Measurements from ENCODE around the gene ANKRD61. TPM values are rescaled to one million over a fixed set of nuclear protein-coding genes. Genes with fewer than 3 reads are reported as not detected.
"Not testable (repeated sequence)": the region's sequence is repeated elsewhere in the genome, so short reads cannot be mapped to it uniquely, and the experiment has no call there.

The ANKRD61 gene
- polyA plus RNA-seq, 4 donors, result 0.25 to 2.6 (median 0.67) TPM; not detected in 1

DNA sequence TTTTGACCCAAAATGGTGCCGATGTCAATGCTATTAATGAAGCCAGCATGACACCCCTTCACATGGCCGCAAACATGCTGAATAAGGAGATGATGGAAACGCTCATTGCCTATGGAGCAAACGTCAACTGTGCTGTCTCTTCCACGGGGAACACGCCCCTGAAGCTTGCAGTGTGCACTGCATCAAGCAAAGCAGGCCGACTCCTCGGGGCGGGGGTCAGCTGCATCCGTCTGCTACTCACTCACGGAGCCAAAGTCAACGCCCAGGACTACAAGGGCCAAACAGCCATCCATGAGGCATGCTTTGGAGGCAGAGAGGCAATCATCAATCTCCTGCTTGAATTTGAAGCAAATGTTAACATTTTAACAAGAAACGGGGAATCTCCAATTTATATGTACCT, 4.5 kb downstream of the ANKRD61 start:
- no peaks in the 10 kb centered on the region for H3K4me1 ChIP-seq (ENCODE audit: control insufficient read depth in 3 of 3, insufficient read depth in 2 of 3, low read depth in 1 of 3, low read length in 2 of 3)
- 91 to 93% (median 92%) methylated on average over 13 of the region's 13 CpGs for whole genome bisulfite sequencing, 3 donors
- H3K4me3 ChIP-seq (ENCODE audit: low read depth in 1 of 3, low read length in 3 of 3), result no peak overlapping the region
- DNase-seq (no peak), FAIRE-seq (no peak)
- H3K27me3 ChIP-seq (ENCODE audit: control insufficient read depth in 3 of 3, insufficient read depth in 3 of 3, low read length in 3 of 3), result no peaks in the 10 kb centered on the region
- H3K27ac ChIP-seq (ENCODE audit: low read depth in 1 of 3, low read length in 2 of 3), result no peak overlapping the region
- peaks cover 13 to 62% (median 32%) of the 10 kb centered on the region in 3 donors for H3K36me3 ChIP-seq (ENCODE audit: control insufficient read depth in 3 of 3, insufficient read depth in 2 of 3, low read depth in 1 of 3, low read length in 3 of 3)
- H3K9me3 ChIP-seq (ENCODE audit: control insufficient read depth in 2 of 2, insufficient read depth in 1 of 2, low read depth in 1 of 2, low read length in 1 of 2), result no peaks in the 10 kb centered on the region

DNA sequence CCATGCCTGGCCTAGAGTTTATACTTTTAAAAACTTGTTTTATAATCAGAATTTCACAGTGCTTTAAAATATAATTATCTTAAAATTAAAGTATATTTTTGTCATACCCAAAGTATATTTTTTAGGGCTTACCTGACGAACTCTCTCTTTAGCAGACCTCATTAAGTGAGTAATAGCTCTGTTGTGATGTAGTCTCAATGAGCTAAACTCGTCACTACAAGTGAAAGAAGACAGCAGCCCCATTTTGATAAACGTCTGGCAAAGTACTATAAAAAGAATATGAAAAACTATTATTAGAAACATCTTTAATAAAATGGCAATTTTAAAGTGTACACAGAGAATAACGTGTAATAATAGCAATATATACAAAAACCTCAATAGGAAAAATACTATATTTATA, 18.6 kb downstream of the ANKRD61 start:
- DNase-seq (no peak), FAIRE-seq (no peak)
- Histone ChIP-seq H3K4me3 (ENCODE audit: low read depth in 1 of 3, low read length in 3 of 3) (no peak overlapping the region), H3K36me3 (ENCODE audit: control insufficient read depth in 3 of 3, insufficient read depth in 2 of 3, low read depth in 1 of 3, low read length in 3 of 3) (peaks cover 4 to 46% (median 7%) of the 10 kb centered on the region in 3 donors), H3K4me1 (ENCODE audit: control insufficient read depth in 3 of 3, insufficient read depth in 2 of 3, low read depth in 1 of 3, low read length in 2 of 3) (no peaks in the 10 kb centered on the region), H3K27me3 (ENCODE audit: control insufficient read depth in 3 of 3, insufficient read depth in 3 of 3, low read length in 3 of 3) (no peaks in the 10 kb centered on the region), H3K9me3 (ENCODE audit: control insufficient read depth in 2 of 2, insufficient read depth in 1 of 2, low read depth in 1 of 2, low read length in 1 of 2) (no peaks in the 10 kb centered on the region), H3K27ac (ENCODE audit: low read depth in 1 of 3, low read length in 2 of 3) (no peak overlapping the region)
- WGBS, 3 donors, result 79 to 88% (median 85%) methylated on average over 4 of the region's 4 CpGs

DNA sequence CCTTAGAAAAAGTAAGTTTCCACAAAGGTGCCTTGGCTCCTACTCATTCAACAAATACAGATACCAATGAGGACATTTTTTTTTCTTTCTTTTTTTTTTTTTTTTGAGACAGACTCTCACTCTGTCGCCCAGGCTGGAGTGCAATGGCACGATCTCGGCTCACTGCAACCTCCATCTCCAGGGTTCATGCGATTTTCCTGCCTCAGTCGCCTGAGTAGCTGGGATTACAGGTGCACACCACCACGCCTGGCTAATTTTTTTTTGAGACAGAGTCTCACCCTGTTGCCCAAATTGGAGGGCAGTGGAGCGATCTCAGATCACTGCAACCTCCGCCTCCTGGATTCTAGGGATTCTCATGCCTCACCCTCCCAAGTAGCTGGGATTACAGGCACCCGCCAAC, 20.0 kb downstream of the ANKRD61 start:
- WGBS, 3 donors, result 96 to 98% (median 98%) methylated on average over 9 of the region's 9 CpGs
- not testable (repeated sequence) for H3K4me3 ChIP-seq (ENCODE audit: low read depth in 1 of 3, low read length in 3 of 3); H3K4me1 ChIP-seq (ENCODE audit: control insufficient read depth in 3 of 3, insufficient read depth in 2 of 3, low read depth in 1 of 3, low read length in 2 of 3); H3K9me3 ChIP-seq (ENCODE audit: control insufficient read depth in 2 of 2, insufficient read depth in 1 of 2, low read depth in 1 of 2, low read length in 1 of 2); DNase-seq; H3K27ac ChIP-seq (ENCODE audit: low read depth in 1 of 3, low read length in 2 of 3); H3K27me3 ChIP-seq (ENCODE audit: control insufficient read depth in 3 of 3, insufficient read depth in 3 of 3, low read length in 3 of 3); FAIRE-seq
- H3K36me3 ChIP-seq (ENCODE audit: control insufficient read depth in 3 of 3, insufficient read depth in 2 of 3, low read depth in 1 of 3, low read length in 3 of 3), result peaks cover 4 to 41% (median 7%) of the 10 kb centered on the region in 3 donors

- Histone ChIP-seq H3K4me3 (ENCODE audit: low read depth in 1 of 3, low read length in 3 of 3) (no peak overlapping the region), H3K36me3 (ENCODE audit: control insufficient read depth in 3 of 3, insufficient read depth in 2 of 3, low read depth in 1 of 3, low read length in 3 of 3) (peaks cover 0 to 18% (median 2%) of the 10 kb centered on the region in 3 donors), H3K27ac (ENCODE audit: low read depth in 1 of 3, low read length in 2 of 3) (no peak overlapping the region), H3K27me3 (ENCODE audit: control insufficient read depth in 3 of 3, insufficient read depth in 3 of 3, low read length in 3 of 3) (no peaks in the 10 kb centered on the region), H3K9me3 (ENCODE audit: control insufficient read depth in 2 of 2, insufficient read depth in 1 of 2, low read depth in 1 of 2, low read length in 1 of 2) (no peaks in the 10 kb centered on the region), H3K4me1 (ENCODE audit: control insufficient read depth in 3 of 3, insufficient read depth in 2 of 3, low read depth in 1 of 3, low read length in 2 of 3) (peaks cover 0 to 3% (median 2%) of the 10 kb centered on the region in 3 donors)
- DNase-seq (peak in 1 of 2 donors; percentile 15), FAIRE-seq (no peak)
- 24 to 38% (median 33%) methylated on average over 1 of the region's 1 CpG for WGBS, 3 donors
Measured at GRCh38 chr7:6056616-6057015, 25.4 kb downstream of the ANKRD61 start.

GRCh38 chr7:6057316-6058129, 26.3 kb downstream of the ANKRD61 start:
- Histone ChIP-seq H3K27me3 (ENCODE audit: control insufficient read depth in 3 of 3, insufficient read depth in 3 of 3, low read length in 3 of 3) (no peaks in the 10 kb centered on the region), H3K4me3 (ENCODE audit: low read depth in 1 of 3, low read length in 3 of 3) (peak overlapping the region in 2 of 3 donors; percentile 67 to 93), H3K9me3 (ENCODE audit: control insufficient read depth in 2 of 2, insufficient read depth in 1 of 2, low read depth in 1 of 2, low read length in 1 of 2) (no peaks in the 10 kb centered on the region), H3K4me1 (ENCODE audit: control insufficient read depth in 3 of 3, insufficient read depth in 2 of 3, low read depth in 1 of 3, low read length in 2 of 3) (peaks cover 0 to 3% (median 2%) of the 10 kb centered on the region in 3 donors), H3K27ac (ENCODE audit: low read depth in 1 of 3, low read length in 2 of 3) (peak overlapping the region in 2 of 3 donors; percentile 88 to 98), H3K36me3 (ENCODE audit: control insufficient read depth in 3 of 3, insufficient read depth in 2 of 3, low read depth in 1 of 3, low read length in 3 of 3) (peaks cover 0 to 17% (median 2%) of the 10 kb centered on the region in 3 donors)
- FAIRE-seq (no peak), DNase-seq (peak; percentile 6 to 16)
- 19 to 50% (median 33%) methylated on average over 14 of the region's 14 CpGs for WGBS, 3 donors

- H3K4me3 ChIP-seq (ENCODE audit: low read depth in 1 of 3, low read length in 3 of 3); H3K27ac ChIP-seq (ENCODE audit: low read depth in 1 of 3, low read length in 2 of 3); H3K36me3 ChIP-seq (ENCODE audit: control insufficient read depth in 3 of 3, insufficient read depth in 2 of 3, low read depth in 1 of 3, low read length in 3 of 3); DNase-seq; H3K27me3 ChIP-seq (ENCODE audit: control insufficient read depth in 3 of 3, insufficient read depth in 3 of 3, low read length in 3 of 3); H3K4me1 ChIP-seq (ENCODE audit: control insufficient read depth in 3 of 3, insufficient read depth in 2 of 3, low read depth in 1 of 3, low read length in 2 of 3); FAIRE-seq; H3K9me3 ChIP-seq (ENCODE audit: control insufficient read depth in 2 of 2, insufficient read depth in 1 of 2, low read depth in 1 of 2, low read length in 1 of 2): not testable (repeated sequence)
- 91 to 97% (median 92%) methylated on average over 11 of the region's 11 CpGs for WGBS, 3 donors
Measured at GRCh38 chr7:6059941-6060340, 28.8 kb downstream of the ANKRD61 start.

DNA sequence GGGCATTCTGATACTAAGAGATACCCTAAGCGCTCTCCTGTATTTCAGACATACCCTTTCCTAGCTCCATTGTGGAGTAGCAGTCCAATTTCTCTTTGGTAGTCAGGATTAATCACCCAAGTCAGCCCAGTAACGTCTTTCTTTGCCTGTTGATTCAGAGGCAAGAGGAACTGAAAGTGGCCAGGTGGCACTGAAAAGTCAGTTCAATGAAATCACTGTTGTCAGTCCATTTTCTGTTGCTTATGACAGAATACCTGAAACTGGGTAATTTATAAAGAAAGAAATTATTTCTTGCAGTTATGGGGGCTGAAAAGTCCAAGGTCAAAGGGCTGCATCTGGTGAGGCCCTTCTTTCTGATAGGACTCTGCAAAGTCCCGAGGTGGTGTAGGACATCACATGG, 40.2 kb downstream of the ANKRD61 start:
- FAIRE-seq (no peak), DNase-seq (no peak)
- 62 to 75% (median 69%) methylated on average over 3 of the region's 3 CpGs for WGBS, 3 donors

GRCh38 chr7:6074612-6075380, 43.6 kb downstream of the ANKRD61 start:
- no peak overlapping the region for H3K27ac ChIP-seq (ENCODE audit: low read depth in 1 of 3, low read length in 2 of 3)
- H3K4me3 ChIP-seq (ENCODE audit: low read depth in 1 of 3, low read length in 3 of 3), result no peak overlapping the region
- 83 to 85% (median 84%) methylated on average over 9 of the region's 9 CpGs for WGBS, 3 donors
- H3K36me3 ChIP-seq (ENCODE audit: control insufficient read depth in 3 of 3, insufficient read depth in 2 of 3, low read depth in 1 of 3, low read length in 3 of 3), result no peaks in the 10 kb centered on the region
- H3K4me1 ChIP-seq (ENCODE audit: control insufficient read depth in 3 of 3, insufficient read depth in 2 of 3, low read depth in 1 of 3, low read length in 2 of 3), result no peaks in the 10 kb centered on the region
- FAIRE-seq, result no peak
- H3K9me3 ChIP-seq (ENCODE audit: control insufficient read depth in 2 of 2, insufficient read depth in 1 of 2, low read depth in 1 of 2, low read length in 1 of 2), result no peaks in the 10 kb centered on the region
- H3K27me3 ChIP-seq (ENCODE audit: control insufficient read depth in 3 of 3, insufficient read depth in 3 of 3, low read length in 3 of 3), result no peaks in the 10 kb centered on the region
- DNase-seq, result no peak

More for the DNA sequence above, 40.2 kb downstream of the ANKRD61 start:
- Histone ChIP-seq H3K4me3 (ENCODE audit: low read depth in 1 of 3, low read length in 3 of 3) (no peak overlapping the region), H3K9me3 (ENCODE audit: control insufficient read depth in 2 of 2, insufficient read depth in 1 of 2, low read depth in 1 of 2, low read length in 1 of 2) (no peaks in the 10 kb centered on the region), H3K36me3 (ENCODE audit: control insufficient read depth in 3 of 3, insufficient read depth in 2 of 3, low read depth in 1 of 3, low read length in 3 of 3) (no peaks in the 10 kb centered on the region), H3K27me3 (ENCODE audit: control insufficient read depth in 3 of 3, insufficient read depth in 3 of 3, low read length in 3 of 3) (no peaks in the 10 kb centered on the region), H3K4me1 (ENCODE audit: control insufficient read depth in 3 of 3, insufficient read depth in 2 of 3, low read depth in 1 of 3, low read length in 2 of 3) (no peaks in the 10 kb centered on the region), H3K27ac (ENCODE audit: low read depth in 1 of 3, low read length in 2 of 3) (peak overlapping the region in 1 of 3 donors; percentile 3)

Measured in small intestine (tissue), 7 donors.